ENCODE results near the gene FOXP1.

- TF ChIP-seq POLR2AphosphoS5 (IDR thresholded peaks at IDR 0.05; ENCODE audit: low read depth, low read length) (no peak), POLR2A (IDR thresholded peaks at IDR 0.05; ENCODE audit: low read depth, low read length) (no peak), TAF1 (IDR thresholded peaks at IDR 0.05; ENCODE audit: borderline replicate concordance, low read depth, low read length) (no peak)
Measured at GRCh38 chr3:71484047-71484446, 99.5 kb downstream of the FOXP1 start.

Data from GM12892 (cell line).